H4 (cell line): ENCODE data around the gene GABRR2. TPM values are rescaled to one million over a fixed set of nuclear protein-coding genes. Genes with fewer than 3 reads are reported as not detected.
A peak's percentile ranks its signal among the peaks of the same experiment; 100 is the strongest.

Experiments
- DNase-seq: peaks from one replicate; pipeline ENCODE4 v3.0.0-alpha.2; 2015; ENCODE audit warnings: low spot score
- total RNA-seq: library from RNA; depleted of rRNA; stranded (reverse); fragments of >200 nt; shearing (Covaris generic); gene quantifications from 2 replicates; pipeline ENCODE4 v1.2.3, GENCODE V29; 2014

Gene GABRR2
- total RNA-seq, 1 experiment from 2014 or later = 0.08 TPM

DNA sequence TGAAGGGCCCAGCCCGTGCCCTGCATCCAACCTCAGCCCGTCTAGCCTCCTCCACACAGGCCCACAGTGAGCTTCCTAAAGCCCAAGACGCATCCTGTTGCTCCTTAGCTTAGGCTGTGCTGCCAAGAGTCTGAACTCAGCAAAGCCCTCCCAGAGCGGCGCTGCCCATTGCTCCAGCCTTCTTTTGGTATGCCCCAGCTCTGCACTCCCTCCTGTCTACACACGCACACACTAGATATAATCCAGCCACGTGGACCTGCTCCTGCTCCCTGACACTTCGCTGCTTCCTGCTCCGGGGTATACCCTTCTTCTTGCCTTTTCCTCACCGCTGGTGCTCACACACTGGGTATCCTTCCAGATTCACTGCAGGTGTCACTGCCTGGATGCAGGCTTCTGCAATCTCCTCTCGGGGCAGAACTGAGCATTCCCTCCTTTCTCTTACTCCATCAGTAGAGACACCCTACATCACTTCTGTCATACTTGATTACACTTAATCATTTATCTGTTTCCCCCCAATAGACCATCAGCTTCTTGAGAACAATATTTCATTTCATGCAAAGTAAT, 23.8 kb downstream of the GABRR2 start:
- DNase-seq = no peak

DNA sequence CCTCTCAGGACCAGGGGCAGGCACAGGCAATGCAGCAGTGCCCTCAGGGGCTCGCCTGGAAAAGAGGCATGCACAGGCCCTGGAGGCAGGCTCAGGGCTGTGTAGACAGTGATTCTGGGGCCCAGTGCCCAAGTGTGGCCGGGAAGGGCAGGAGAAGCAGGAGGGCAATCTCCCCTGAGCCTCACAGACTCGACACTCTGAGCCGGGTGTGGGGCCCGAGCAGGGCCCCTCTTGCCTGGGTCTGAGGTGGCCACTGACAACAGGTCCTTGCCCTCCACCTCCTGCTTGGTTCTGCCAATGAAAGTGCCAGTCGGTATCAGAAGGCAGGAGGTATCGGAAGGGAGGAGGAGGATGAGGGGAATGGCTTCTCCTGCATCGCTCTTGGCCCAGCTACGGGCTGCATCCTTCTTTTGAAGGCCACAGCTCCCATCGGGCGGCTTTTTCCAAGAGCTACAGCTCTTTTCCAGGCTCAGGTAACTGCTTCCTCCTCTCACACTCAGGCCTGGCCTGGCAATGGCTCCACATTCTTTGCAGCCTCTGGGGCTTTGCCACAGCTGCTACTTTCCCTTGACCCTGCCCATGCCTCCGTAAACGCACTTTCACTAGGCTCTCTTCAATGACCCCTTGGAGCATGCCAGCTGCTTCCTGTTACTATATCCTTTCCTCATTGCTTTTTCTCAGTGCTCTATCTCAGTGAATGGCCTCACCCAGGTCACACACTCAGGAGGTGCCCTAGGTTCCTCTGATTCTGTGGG, 24.5 kb downstream of the GABRR2 start:
- no peak for DNase-seq

DNA sequence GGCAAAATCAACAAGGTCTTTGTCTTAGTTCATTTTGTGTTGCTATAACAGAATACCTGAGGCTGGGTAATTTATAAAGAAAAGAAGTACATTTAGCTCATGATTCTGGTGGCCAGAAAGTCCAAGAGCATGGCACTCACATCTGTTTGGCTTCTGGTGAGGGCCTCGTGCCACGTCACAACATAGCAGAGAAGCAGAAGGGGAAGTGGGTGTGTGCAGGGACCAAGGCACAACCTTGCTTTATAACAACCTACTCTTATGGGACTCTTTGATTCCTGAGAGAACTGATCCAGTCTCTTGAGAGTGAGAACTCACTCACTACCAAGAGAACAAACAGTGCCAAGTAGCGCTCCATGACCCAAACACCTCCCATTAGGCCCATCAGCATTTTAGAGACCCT, 25.4 kb downstream of the GABRR2 start:
- DNase-seq = no peak

DNA sequence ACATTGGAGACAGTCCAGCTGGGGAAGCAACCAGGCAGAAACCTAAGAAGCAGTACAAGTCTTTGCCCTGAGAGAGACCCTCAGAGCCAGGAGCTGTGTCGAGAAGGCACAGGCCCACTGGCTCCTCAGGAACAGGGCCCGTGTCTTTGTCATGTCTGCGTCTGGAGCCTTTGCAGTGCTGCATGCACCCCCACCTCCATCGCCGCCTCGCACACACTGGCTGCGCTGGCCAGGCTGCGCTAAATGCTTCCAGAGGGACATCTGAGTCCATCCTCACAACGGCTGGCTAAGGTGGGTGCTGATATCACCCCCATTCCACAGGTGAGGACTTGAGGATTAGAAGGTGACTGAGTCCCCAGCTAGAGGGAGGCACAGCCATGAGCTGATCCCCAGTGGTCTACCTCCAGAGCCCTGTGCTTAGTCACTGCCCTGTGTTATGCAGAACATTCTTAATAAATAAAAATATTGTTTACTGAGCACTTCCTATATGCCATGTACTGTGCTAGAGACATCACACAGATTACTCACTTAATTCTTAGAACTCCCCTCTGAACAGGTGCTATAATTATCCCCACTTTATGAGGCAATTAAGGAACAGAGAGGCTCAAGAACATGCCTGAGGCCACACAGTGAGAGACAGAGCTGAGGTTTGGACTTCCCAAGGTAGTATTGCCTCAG, 27.6 kb downstream of the GABRR2 start:
- DNase-seq = no peak

DNA sequence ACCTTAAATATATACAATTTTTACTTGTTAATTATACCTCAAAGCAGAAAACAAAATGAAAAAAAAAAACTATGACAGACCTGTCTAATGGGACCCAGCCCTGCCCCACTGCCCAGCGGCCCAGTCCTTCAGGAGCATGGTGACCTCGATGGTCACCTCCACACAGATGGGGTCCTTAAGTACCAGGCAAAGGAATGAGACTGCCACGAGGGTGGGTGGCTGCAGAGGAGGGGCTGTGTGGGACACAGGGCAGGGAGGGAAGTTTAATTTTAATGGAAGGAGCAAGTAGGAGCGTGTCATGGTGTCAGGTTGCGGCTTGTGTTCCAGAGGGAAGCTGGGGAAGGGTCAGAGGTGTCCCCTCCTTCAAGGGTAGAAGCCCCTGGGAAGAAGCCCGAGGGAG, 28.6 kb downstream of the GABRR2 start:
- no peak for DNase-seq

DNA sequence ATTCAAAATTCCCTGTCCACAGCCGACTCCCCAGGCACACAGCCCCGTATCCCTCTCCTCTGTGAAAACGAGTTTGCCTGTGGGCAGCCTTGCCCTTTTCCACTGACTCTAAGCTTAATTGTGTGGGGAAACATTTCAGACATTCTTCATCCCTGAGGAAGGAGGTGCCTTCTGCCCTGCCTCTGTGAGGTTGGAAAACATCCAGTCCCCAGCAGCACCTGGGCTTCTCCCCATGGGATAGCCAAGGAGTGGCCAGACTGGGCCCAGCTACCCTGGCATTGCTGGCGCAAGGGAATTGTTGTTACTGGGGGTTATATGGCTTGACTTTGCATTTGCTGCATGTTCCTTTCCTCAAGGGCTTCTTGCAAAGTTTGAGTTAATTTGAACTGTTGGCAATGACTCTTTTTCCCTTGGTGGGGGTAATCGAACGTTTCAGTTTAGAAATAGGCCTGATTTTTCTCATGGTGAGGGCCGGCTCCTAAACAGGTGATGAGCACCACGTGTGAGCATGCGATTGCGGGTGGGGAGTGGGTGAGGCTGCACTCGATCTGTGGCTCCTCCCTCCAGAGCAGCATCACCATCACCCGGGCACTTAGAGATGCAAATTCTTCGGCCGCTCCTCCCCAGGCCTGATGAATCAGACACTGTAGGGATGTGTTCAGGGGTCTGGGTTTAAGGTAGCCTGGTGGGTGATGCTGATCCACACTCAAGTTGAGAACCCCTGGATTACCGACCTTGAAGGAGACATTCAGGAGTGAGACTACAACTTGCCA, 29.9 kb downstream of the GABRR2 start:
- no peak for DNase-seq

DNA sequence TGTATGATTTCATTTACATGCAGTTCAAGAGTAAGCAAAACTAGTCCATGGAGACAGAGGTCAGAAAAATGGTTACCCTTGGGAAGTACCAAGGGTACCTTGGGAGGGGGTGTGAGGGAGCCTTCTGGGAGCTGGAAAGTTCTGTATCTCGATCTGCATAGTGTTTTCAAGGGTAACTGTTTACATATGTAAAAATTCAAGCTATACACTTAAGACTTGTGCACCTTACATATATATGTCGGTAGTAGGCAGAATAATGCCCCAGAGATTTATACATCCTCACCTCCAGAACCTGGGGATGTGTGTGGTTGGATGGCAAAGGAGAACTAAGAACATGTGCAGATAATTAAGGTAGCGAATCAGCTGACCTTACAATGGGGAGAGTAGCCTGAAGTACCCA, 31.0 kb downstream of the GABRR2 start:
- no peak for DNase-seq

DNA sequence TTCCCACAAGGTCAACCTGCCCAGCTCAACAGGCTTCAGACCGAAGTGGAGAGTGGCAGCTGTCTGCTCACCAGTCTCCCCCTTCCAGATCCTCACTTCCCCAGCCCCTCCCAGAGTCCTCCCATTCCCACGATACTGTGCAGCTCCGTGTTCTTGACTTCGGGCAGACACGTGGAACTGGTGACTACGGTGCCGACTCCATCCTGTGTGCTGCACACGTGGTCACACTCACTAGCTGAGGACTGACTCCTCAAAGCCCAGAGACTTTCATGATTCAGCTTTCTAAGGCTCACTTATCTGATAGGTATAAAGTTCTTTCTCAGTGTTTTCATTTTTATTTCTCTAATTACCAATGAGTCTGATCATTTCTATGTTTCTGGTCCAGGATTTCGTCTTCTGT, 32.4 kb downstream of the GABRR2 start:
- no peak for DNase-seq

DNA sequence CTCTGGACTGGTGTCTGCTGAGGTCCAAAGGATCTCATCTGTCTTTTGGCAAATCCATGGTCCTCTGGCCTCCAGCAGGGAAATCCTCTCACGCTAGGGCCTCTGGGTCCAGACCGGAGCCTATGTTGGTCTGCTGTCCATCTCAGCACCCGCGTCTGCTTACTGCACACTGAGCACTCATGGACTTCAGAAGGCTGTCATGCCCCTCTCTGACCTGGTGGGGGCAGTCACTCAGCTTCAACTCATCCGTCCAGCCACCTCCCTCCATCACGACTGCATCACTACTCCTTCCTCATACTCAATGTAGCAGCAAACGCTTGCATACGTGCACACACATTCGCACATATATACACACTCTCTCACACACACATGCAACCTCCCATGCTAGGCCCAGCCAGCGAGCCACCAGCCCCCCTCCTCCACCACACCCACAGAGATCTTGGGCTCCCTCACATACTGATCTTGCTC, 33.3 kb downstream of the GABRR2 start:
- peak; percentile 39 for DNase-seq

DNA sequence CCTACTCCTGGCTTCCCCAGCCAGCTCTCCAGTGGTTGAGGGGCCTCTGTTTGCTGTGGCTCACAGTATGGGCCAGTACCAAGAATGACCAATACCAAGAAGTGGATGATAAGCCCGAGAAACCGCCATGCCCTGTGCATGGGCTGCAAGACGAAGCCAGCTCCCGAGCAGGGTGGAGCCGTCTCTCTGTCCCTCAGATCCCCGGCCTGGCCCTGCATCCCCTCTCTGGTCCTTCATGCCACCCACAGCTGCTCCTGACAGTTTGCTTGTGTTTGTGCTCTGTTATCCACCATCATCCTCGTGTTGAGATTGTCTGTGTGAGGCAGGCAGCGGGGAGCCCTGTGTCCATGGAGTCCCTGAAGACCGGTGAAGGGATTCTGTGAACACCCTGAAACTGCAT, 36.1 kb downstream of the GABRR2 start:
- no peak for DNase-seq

DNA sequence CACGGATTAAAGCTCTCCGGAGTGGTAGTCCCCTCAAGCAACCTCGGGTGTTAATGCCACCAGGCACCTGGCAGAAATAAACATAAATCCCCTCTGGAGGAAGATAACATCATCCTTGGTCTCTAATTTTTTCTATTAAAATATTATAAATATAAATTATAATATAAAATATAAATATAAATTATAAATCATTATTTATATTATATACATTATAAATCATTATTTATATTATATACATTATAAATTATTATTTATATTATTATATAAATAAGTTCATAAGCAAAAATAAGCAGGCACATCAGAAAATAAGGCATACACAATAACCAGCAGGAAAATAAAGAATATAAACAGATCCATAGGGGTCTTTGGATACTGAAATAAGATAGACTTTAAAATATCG, 39.2 kb downstream of the GABRR2 start:
- DNase-seq = no peak

DNA sequence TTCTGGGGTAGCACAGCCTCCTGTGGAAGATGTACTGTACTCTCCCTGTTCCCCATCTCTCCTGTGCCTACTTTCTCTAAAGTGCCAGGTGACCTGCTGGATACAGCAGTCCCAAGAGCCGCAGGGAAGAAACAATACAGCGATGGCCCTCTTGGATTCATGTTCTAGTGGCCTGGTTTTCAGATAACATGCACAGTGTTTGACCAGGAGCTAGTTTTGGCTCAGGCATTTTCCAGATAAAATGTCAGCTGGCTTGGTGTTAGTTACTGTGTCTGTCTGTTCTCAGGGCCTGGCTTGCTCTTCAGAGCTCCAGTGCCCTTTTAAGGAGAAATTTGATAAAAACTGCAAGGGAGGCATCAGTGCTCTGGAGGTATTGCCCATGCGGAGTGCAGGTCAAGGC, 41.3 kb downstream of the GABRR2 start:
- DNase-seq = no peak

DNA sequence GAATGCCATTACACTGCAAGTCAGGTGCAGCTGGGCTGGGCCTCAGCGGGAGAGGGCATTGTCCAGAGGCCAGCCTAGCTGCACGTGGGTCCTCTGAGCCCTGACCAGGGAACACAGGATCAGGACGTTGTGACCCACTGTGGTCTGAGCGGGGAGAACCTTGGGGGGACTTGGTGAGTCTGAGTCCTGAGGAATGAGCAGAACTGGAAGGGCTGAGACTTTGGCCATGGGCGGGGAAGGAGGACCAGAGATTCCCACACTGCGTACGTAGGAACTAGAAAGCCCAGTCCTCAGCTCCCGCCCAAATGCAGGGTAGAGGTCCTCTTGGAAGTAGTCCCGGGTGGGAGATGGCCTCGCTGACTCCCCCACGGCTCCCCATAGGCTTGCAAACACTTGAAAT, 42.5 kb downstream of the GABRR2 start:
- DNase-seq = no peak

DNA sequence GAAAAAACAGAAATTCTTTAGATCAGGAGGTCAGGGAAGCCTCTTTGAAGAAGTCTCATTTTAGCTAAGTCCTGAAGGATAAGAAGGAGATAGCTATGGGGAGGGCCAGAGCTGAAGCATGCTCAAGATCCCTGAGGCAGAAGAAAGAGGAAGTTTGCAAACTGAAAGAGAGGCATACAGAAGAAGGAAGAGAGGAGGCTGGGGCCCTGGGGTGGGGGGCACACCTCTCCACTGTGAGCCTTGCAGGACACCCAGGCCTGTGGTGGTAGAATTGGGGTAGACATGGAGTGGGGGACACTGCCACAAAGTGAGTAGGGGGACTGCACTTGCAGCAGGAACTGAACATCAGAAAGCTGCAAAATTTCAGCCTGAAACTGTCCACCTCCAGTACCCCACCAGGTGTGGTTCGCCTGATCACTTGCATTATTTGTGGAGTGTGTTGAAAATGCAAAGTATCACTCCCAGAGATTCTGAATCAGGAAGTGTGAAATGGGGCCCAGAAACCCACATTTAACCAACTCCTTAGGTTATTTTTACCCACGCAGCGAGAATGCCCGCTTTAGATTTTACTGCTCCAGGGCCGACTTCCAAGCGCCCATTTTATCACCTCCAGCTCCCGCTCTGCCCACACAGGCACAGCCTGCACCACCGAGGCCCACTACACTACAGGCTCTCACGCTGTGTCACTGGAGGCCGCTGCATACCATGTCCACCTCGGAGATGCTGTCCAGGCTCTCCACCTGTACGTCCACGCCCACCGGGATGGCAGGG, 44.0 kb downstream of the GABRR2 start:
- no peak for DNase-seq

DNA sequence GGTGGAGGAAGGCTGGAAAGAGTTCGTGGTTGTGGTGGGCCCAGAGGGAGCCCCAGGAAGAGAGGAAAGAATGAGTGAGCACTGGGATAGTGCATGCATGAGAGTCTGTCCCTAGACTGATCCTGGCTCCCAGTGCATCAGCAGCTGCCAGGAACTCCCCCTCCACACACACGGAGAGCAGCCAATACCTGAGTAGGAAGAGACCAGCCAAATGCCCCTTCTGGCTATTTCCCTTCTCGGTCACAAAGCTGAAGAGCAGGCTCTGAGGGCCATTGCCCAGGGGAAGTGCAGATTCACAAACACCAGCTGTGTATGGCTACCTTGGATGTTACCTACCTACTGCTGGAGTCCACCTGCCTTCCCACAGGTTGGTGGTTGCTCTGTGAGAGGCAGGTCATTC, 45.1 kb downstream of the GABRR2 start:
- no peak for DNase-seq

DNA sequence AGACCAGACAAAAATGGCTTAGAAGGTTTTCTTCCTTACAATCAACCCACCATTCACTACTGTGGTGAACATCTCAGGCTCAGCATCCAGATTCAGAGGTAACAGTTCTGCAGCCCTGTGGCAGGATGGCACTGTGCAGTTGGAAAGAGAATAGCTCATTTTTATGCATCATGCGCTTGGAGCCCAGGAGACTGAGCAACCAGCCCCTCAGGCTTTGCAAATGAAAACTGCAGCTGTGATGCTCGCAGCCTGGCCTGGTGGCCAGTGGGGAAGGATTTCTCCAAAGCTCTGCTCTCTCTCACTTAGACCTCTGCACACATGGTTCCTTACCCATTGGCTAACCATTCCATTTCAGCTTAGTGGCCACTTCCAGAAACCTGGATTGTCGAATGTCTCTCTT, 45.8 kb downstream of the GABRR2 start:
- no peak for DNase-seq

DNA sequence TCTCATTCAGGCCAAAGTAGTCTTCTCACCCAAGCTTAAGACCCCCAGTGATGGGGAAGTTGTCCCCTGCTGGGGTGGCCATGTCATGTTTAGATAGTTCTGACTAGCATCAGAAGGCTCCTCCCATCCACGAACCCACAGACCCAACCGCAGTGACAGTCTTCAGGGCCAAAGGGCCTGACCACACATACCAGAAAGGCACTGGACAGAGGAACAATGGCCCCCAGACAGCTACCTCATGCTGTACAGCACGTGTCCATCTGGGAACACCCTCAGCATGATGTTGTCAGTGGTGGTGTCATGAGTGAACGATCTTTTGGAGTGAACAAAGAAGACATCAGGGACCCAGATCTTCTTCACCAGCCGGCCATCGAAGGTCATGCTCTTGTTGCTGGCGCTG, 46.3 kb downstream of the GABRR2 start:
- DNase-seq = no peak

DNA sequence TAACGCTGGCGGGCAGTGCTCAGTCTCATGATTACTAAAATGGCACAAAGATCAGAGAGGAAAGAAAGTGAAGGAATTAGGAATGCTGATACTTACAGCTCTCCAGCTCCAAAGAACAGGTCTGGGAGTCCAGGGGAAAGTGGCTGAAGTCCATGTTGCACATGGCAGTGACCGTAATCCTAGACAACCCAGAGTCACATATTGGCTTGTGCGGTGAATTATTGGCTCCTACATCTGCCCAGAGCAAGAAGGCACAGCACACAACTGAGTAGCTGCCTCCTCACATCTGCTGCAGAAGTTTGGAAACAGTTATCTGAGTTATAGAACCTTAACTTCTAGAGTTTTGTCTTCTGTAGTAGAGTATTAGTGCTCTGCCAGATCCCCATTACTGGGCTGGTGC, 47.2 kb downstream of the GABRR2 start:
- no peak for DNase-seq

DNA sequence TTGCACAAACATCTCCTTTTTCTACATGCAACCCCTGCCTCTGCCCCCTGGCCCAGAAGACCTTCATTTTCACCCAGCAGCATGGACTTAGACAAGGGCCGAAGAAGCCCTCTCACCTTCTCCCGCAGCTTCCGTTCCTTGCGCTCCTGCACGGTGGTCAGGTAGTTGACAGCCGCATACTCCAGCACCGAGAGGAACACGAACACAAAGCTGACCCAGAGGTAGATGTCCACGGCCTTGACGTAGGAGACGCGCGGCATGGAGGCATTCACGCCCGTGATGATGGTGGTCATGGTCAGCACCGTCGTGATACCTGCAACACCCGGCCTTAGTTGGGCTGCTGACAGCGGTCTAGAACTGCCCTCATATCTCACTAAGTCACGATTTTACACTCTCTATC, 50.8 kb downstream of the GABRR2 start:
- DNase-seq = no peak

DNA sequence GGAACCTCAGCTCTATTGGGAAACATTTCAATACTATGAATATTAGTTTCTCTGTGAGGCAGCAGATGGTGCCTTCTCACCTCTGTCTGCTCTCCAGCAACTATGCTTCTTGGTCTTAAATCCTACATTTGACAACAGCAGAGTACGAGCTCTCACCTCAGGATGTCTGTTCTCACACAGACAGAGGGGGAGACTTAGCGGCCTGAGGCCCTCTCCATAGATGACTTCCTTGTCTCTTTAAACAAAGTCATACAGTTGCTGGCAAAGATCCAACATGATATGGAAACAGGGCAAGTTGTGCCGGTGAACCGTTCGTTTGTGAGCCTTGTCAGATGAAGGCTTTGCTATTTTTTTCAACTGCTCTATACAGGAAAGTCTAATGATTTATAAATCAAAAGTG, 54.3 kb downstream of the GABRR2 start:
- no peak for DNase-seq

DNA sequence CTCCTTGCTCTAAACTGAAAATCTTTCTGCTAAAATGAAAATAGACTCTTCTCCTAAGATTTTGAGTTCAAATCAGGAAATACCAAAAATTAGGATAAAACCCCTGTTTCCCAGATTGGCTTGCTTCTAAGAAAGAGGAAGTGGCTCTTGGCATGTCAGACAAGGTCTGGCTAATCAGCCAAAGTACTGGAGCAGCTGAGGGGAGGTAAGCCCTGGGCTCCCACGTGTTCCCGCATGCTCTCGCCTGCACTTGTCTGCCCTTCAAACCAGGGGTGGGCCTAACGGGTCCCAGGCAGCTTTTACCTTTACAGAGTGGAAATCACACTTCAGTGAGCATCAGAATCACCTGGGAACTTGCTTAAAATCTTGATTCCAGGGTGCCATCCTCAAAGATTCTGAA, 54.8 kb downstream of the GABRR2 start:
- no peak for DNase-seq

DNA sequence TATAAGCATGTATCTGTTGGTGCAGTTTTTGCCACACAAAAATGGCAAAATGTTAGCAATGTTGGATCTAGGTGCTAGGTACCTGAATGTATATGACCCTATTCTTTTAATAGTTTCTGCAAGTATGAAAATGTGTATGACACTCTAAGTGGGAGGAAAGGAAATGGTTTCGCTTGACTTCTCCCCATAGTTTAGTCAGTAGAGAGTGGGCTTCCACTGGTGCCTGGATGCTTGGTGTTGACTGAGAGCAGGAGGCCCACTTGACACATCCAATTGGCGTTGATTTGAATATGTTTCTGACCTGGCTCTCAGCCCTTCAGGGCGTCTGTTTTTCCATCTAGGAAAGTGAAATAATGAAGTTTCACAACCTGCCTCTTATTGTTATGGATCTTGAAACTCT, 56.2 kb downstream of the GABRR2 start:
- no peak for DNase-seq
